Measurements from ENCODE around the gene NUMB. TPM values are rescaled to one million over a fixed set of nuclear protein-coding genes. Genes with fewer than 3 reads are reported as not detected.

Gene NUMB
- total RNA-seq, 1 donor from 2014 or later, result 18.2 TPM

DNA sequence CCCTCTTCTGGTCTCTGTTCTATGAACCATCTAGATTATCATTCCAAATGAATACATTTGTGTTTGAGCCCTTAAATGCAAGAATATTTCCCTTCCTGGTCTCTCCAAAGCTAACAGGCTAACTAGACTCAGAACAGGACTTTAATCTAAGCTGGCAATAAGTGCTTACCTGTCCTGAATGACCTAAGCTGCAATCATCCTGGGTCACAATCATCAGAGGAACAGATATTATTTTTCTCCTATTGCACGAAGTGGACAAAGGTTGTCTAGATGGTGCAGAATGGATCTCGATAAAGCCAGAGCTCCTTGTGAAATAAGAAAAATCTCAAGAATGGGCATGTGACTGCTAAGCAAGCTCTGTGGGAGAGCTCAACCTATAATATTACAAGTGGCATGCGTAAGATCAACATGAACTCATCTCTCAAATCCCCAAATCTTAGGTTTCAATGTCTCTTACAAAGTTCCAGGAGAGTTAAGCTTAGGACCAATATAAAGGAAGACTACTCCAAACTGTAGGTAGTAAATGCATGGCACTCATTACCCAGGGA, 10.6 kb upstream of the NUMB start:
- H3K27me3 ChIP-seq (ENCODE audit: control insufficient read depth, insufficient read depth, low read length), result no peaks in the 10 kb centered on the region
- no peaks in the 10 kb centered on the region for H3K36me3 ChIP-seq (ENCODE audit: control insufficient read depth, insufficient read depth, low read length)
- no peak for DNase-seq (ENCODE audit: low read depth)
- no peak for FAIRE-seq
- H3K4me3 ChIP-seq (ENCODE audit: low read depth, low read length), result no peak overlapping the region
- TF ChIP-seq, protein P1, sequence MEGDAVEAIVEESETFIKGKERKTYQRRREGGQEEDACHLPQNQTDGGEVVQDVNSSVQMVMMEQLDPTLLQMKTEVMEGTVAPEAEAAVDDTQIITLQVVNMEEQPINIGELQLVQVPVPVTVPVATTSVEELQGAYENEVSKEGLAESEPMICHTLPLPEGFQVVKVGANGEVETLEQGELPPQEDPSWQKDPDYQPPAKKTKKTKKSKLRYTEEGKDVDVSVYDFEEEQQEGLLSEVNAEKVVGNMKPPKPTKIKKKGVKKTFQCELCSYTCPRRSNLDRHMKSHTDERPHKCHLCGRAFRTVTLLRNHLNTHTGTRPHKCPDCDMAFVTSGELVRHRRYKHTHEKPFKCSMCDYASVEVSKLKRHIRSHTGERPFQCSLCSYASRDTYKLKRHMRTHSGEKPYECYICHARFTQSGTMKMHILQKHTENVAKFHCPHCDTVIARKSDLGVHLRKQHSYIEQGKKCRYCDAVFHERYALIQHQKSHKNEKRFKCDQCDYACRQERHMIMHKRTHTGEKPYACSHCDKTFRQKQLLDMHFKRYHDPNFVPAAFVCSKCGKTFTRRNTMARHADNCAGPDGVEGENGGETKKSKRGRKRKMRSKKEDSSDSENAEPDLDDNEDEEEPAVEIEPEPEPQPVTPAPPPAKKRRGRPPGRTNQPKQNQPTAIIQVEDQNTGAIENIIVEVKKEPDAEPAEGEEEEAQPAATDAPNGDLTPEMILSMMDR (IDR thresholded peaks at IDR 0.05; ENCODE audit: insufficient read depth, low read length, severe bottlenecking), result no peak

DNA sequence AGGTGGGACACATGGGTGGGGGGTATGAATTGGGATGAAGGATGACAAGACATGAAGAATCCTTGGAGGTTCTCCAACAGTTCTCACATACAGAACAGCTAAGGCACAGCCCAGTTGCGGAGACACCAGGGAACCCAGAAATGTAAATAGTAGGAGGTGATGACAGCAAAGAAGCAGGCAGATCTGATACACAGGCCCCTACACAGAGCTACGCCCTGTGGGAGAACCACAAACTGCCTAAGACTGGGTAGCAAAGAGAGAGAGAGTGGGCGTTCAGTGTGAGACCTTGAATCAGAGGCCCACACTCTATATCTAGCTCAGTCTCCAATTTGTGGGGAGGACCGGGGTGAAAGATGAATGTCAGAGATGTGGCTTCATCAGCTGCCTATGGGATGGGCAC, 9.5 kb upstream of the NUMB start:
- Histone ChIP-seq H3K36me3 (ENCODE audit: control insufficient read depth, insufficient read depth, low read length) (no peaks in the 10 kb centered on the region), H3K4me3 (ENCODE audit: low read depth, low read length) (no peak overlapping the region), H3K27me3 (ENCODE audit: control insufficient read depth, insufficient read depth, low read length) (no peaks in the 10 kb centered on the region)
- FAIRE-seq, result no peak
- no peak for DNase-seq (ENCODE audit: low read depth)
- TF ChIP-seq, protein P1 (IDR thresholded peaks at IDR 0.05; ENCODE audit: insufficient read depth, low read length, severe bottlenecking), result no peak

DNA sequence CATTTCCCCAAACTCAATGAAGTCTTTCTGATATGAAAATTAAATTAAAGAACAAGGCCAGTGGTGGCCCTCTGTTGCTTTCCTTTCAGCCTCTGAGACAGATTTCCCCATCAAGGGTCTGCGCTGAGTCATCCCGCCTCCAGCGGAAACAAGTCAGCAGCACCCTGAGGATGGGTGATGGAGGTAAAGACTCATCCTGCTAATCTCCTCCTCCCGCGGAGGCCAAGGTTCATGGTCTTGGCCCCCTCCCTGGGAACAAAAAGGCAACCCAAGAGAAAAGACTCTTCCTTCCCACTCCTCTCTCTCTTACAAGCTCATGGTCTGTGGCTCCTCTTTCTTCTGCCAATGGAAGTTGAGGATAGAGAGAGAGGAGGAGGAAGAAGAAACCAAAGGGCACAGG, 9.0 kb upstream of the NUMB start:
- no peak for FAIRE-seq
- Histone ChIP-seq H3K4me3 (ENCODE audit: low read depth, low read length) (no peak overlapping the region), H3K36me3 (ENCODE audit: control insufficient read depth, insufficient read depth, low read length) (no peaks in the 10 kb centered on the region), H3K27me3 (ENCODE audit: control insufficient read depth, insufficient read depth, low read length) (no peaks in the 10 kb centered on the region)
- TF ChIP-seq, protein P1 (IDR thresholded peaks at IDR 0.05; ENCODE audit: insufficient read depth, low read length, severe bottlenecking), result no peak
- DNase-seq (ENCODE audit: low read depth), result no peak

DNA sequence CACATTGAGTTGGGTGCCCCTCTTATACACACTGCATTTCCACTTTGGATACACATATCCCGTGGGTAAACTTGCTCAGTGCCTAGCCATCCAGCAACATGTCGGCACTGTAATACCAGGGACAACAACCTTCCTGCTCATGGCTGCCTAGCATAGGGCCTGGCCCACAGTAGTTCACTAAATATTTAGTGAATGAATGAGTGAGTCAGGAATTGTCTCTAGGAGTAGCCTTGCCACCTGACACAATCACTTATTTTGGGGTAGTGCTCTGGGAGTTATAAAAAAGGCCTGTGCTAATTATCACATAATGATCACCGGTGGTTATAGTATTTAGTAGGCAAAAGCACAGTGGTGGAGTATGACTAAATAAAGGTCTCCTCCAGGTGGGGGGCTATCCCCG, 8.5 kb upstream of the NUMB start:
- H3K36me3 ChIP-seq (ENCODE audit: control insufficient read depth, insufficient read depth, low read length), result no peaks in the 10 kb centered on the region
- TF ChIP-seq, protein P1 (IDR thresholded peaks at IDR 0.05; ENCODE audit: insufficient read depth, low read length, severe bottlenecking), result no peak
- no peak overlapping the region for H3K4me3 ChIP-seq (ENCODE audit: low read depth, low read length)
- no peaks in the 10 kb centered on the region for H3K27me3 ChIP-seq (ENCODE audit: control insufficient read depth, insufficient read depth, low read length)
- no peak for DNase-seq (ENCODE audit: low read depth)
- FAIRE-seq, result no peak

DNA sequence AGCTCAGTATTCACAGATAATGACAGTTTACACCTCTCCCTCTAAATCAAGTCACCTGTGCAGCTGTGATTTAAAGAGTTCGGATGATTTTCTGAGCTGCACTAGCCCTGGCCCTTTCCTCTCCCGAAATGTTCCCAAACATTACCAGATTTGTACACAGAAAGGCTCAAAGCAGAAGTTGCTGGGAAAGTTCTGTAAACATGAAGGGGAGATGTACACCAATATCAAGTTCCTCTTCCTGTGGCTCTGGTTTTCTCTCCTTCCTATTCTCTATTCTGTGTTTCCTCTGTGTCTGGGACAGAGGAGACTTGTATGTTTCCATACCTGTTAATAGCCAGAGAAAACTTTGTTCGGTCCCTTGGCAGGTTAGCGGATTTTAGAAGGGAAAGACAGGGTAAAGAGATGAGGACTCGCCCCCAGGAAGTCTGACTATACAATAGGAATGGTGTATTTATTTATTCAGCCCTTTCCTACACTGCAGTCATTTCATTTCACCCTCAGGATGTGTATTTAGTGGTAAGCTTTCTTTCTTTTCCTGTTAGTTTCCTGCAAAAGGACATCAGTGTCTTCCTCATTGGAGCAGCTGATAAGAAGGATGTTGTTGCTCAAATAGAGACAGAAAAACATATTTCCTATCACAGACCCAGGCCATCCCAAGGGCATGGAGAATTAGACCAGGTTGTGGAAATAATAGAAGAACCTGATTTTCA, 7.6 kb upstream of the NUMB start:
- DNase-seq (ENCODE audit: low read depth), result no peak
- H3K4me3 ChIP-seq (ENCODE audit: low read depth, low read length), result no peak overlapping the region

More for the DNA sequence above, 7.6 kb upstream of the NUMB start:
- TF ChIP-seq, protein P1 (IDR thresholded peaks at IDR 0.05; ENCODE audit: insufficient read depth, low read length, severe bottlenecking), result no peak
- FAIRE-seq, result no peak
- Histone ChIP-seq H3K36me3 (ENCODE audit: control insufficient read depth, insufficient read depth, low read length) (no peaks in the 10 kb centered on the region), H3K27me3 (ENCODE audit: control insufficient read depth, insufficient read depth, low read length) (no peaks in the 10 kb centered on the region)
